ENCODE data around the gene WNK2. TPM values are rescaled to one million over a fixed set of nuclear protein-coding genes. Genes with fewer than 3 reads are reported as not detected.
A peak's percentile ranks its signal among the peaks of the same experiment; 100 is the strongest.

Gene WNK2
- total RNA-seq, 2 experiments from 2014 or later, result not detected

GRCh38 chr9:93235300-93235960 lies 51.5 kb downstream of the WNK2 start:
- POLR2A ChIA-PET, result no interaction called here
- H3K4me1 Mint-ChIP-seq, result peaks cover 21% of the 10 kb centered on the region
- H3K4me3 Mint-ChIP-seq, result no peak overlapping the region
- H3K27me3 Mint-ChIP-seq, result peaks cover 3% of the 10 kb centered on the region
- DNase-seq, result no peak
- no peak overlapping the region for H3K27ac Mint-ChIP-seq
- CTCF ChIA-PET, result no interaction called here
- H3K36me3 Mint-ChIP-seq (ENCODE audit: low read depth), result no peaks in the 10 kb centered on the region
- peaks cover 5% of the 10 kb centered on the region for H3K9me3 Mint-ChIP-seq

DNA sequence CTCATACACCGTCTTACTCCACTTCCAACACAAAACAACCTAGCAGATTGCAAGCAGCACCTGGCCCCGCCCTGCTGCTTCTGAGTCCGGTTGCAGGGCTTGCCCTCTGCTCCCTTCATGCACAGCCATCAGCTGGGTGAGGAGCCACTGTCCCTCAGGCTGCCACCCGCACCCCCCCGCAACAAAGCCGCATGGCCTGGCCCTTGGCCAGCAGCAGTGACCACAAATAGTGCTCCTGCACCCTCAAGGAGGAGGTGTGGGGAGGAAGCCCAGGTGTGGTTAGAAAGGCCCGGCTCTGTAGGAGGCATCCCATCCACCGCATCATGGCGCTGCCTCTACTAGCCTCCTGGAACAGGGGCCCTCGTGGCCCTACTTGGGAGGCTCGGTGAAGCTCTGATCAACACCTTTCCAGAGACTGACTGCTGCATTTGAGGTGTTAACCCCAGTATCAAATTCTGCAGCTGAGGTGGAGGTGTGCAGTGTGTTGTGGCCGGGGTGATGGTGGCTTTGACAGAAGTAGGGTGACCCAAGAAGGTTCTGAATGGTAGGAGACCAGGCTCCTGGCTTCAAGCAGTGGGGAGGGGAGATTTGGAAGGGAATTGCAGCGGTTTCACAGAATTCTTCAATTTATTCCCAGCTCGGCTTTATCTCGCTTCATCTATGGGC lies 52.7 kb downstream of the WNK2 start:
- Mint-ChIP-seq H3K4me1 (peaks cover 18% of the 10 kb centered on the region), H3K36me3 (ENCODE audit: low read depth) (no peaks in the 10 kb centered on the region), H3K27me3 (no peaks in the 10 kb centered on the region), H3K27ac (no peak overlapping the region), H3K4me3 (no peak overlapping the region), H3K9me3 (peaks cover 5% of the 10 kb centered on the region)
- ChIA-PET CTCF (no interaction called here), POLR2A (no interaction called here)
- no peak for DNase-seq

- ChIA-PET CTCF (interaction anchor here (0.6 kb wide), 1 partner anchor 53 kb away, joined by 4 read pairs; no protein-coding TSS in a partner anchor), POLR2A (no interaction called here)
- no peaks in the 10 kb centered on the region for H3K36me3 Mint-ChIP-seq (ENCODE audit: low read depth)
- no peak overlapping the region for H3K4me3 Mint-ChIP-seq
- no peaks in the 10 kb centered on the region for H3K27me3 Mint-ChIP-seq
- H3K9me3 Mint-ChIP-seq, result peaks cover 5% of the 10 kb centered on the region
- H3K27ac Mint-ChIP-seq, result no peak overlapping the region
- H3K4me1 Mint-ChIP-seq, result peaks cover 18% of the 10 kb centered on the region
- DNase-seq, result peak; percentile 47
Measured at GRCh38 chr9:93237540-93237939, 53.6 kb downstream of the WNK2 start.

DNA sequence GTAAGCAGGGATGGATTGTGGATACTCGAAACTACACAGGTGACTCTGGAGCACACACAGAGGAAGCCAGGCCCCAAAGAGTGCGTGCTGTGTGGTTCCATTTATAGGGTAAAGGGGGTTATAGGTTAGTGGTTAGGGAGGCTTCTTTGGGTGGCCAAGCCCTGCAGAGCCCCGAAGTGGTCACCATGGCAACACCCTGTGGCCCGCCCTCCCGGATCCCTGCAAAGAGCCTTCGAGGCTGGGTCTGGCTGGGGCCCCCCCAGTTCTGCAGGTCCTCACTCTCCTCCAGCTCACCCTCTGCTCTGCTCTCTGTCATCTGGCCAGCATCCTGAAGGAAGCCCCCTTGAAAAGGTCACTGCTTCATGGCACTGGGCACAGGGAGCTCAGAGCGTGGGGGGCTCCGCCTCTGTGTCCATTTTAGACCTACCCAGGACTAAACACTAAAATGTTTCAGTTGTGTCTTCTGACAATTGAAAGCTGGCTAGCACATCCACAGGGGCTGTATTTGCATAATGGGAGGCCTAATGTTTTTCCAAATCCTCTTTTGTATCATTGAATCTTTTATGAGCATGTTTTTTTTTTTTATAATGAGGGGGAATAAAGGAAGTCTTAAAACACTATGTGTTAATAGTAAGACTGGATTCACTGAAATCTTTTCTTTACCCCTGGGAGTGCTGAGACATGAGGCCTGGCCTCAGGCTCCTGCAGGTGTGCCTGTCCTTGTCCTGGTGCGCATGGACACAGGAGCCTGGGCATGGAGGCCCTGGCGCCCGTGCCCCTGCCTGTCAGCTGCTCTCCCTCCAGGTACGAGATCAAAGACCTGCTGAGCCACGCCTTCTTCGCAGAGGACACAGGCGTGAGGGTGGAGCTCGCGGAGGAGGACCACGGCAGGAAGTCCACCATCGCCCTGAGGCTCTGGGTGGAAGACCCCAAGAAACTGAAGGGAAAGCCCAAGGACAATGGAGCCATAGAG lies 55.3 kb downstream of the WNK2 start:
- Mint-ChIP-seq H3K36me3 (ENCODE audit: low read depth) (no peaks in the 10 kb centered on the region), H3K4me1 (peaks cover 18% of the 10 kb centered on the region), H3K27ac (no peak overlapping the region), H3K9me3 (peaks cover 5% of the 10 kb centered on the region), H3K27me3 (no peaks in the 10 kb centered on the region), H3K4me3 (no peak overlapping the region)
- ChIA-PET CTCF (no interaction called here), POLR2A (no interaction called here)
- no peak for DNase-seq

- POLR2A ChIA-PET, result no interaction called here
- H3K27me3 Mint-ChIP-seq, result no peaks in the 10 kb centered on the region
Measured at GRCh38 chr9:93240891-93241334, 57.0 kb downstream of the WNK2 start.

GRCh38 chr9:93243112-93243511 lies 59.2 kb downstream of the WNK2 start:
- H3K4me1 Mint-ChIP-seq, result peaks cover 4% of the 10 kb centered on the region
- ChIA-PET CTCF (interaction anchor here (0.7 to 1.1 kb wide), 2 partner anchors 12 to 303 kb away, joined by 3 read pairs; no protein-coding TSS in a partner anchor), POLR2A (no interaction called here)
- H3K9me3 Mint-ChIP-seq, result no peaks in the 10 kb centered on the region
- H3K36me3 Mint-ChIP-seq (ENCODE audit: low read depth), result no peaks in the 10 kb centered on the region
- no peak overlapping the region for H3K4me3 Mint-ChIP-seq
- H3K27me3 Mint-ChIP-seq, result no peaks in the 10 kb centered on the region
- DNase-seq, result no peak
- H3K27ac Mint-ChIP-seq, result no peak overlapping the region

More at GRCh38 chr9:93240891-93241334, 57.0 kb downstream of the WNK2 start:
- Mint-ChIP-seq H3K36me3 (ENCODE audit: low read depth) (no peaks in the 10 kb centered on the region), H3K4me3 (no peak overlapping the region), H3K27ac (no peak overlapping the region), H3K4me1 (peaks cover 18% of the 10 kb centered on the region), H3K9me3 (peaks cover 5% of the 10 kb centered on the region)
- CTCF ChIA-PET, result no interaction called here
- DNase-seq, result no peak

- POLR2A ChIA-PET, result no interaction called here
- no peaks in the 10 kb centered on the region for H3K27me3 Mint-ChIP-seq
- DNase-seq, result no peak
Measured at GRCh38 chr9:93244101-93244500, 60.2 kb downstream of the WNK2 start.

GRCh38 chr9:93244510-93245436 lies 60.8 kb downstream of the WNK2 start:
- Mint-ChIP-seq H3K27me3 (no peaks in the 10 kb centered on the region), H3K4me3 (no peak overlapping the region), H3K4me1 (no peaks in the 10 kb centered on the region), H3K36me3 (ENCODE audit: low read depth) (no peaks in the 10 kb centered on the region), H3K27ac (no peak overlapping the region), H3K9me3 (no peaks in the 10 kb centered on the region)
- CTCF ChIA-PET, result interaction anchor here (1.1 kb wide), 1 partner anchor 9 kb away, joined by 3 read pairs; no protein-coding TSS in a partner anchor
- DNase-seq, result no peak
- POLR2A ChIA-PET, result no interaction called here

More at GRCh38 chr9:93244101-93244500, 60.2 kb downstream of the WNK2 start:
- Mint-ChIP-seq H3K4me1 (peaks cover 3% of the 10 kb centered on the region), H3K4me3 (no peak overlapping the region), H3K36me3 (ENCODE audit: low read depth) (no peaks in the 10 kb centered on the region), H3K27ac (no peak overlapping the region), H3K9me3 (no peaks in the 10 kb centered on the region)
- CTCF ChIA-PET, result interaction anchor here (0.7 to 1.1 kb wide), 3 partner anchors 10 to 304 kb away, joined by 3 read pairs; no protein-coding TSS in a partner anchor

DNA sequence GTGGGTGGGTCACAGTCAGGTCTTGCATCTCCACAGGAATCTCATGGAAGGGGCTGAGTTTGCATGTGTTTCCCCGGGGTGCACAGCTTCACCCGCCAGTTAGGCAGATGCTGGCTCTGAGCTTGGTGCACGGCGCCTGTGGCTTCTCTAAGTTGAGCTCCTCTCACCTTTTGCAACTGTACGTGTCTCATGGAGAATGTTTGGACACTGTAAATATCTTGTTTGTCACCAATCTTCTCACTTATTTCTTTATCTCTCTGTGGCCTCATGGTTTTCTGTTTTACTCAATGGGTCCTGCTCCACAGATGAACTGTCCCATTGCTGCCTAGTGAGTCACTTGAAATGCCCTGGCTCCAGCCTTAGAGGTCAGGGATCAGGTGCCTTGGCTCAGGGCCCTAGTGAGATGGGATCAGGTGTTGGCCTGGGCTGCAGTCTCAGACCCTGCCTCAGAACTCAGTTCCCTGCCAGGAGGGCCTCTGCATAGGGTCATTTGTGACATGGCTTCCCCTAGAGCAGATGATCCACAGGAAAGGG lies 61.6 kb downstream of the WNK2 start:
- ChIA-PET CTCF (no interaction called here), POLR2A (no interaction called here)
- Mint-ChIP-seq H3K4me1 (no peaks in the 10 kb centered on the region), H3K27me3 (no peaks in the 10 kb centered on the region), H3K4me3 (no peak overlapping the region), H3K9me3 (no peaks in the 10 kb centered on the region), H3K27ac (no peak overlapping the region), H3K36me3 (ENCODE audit: low read depth) (no peaks in the 10 kb centered on the region)
- no peak for DNase-seq

DNA sequence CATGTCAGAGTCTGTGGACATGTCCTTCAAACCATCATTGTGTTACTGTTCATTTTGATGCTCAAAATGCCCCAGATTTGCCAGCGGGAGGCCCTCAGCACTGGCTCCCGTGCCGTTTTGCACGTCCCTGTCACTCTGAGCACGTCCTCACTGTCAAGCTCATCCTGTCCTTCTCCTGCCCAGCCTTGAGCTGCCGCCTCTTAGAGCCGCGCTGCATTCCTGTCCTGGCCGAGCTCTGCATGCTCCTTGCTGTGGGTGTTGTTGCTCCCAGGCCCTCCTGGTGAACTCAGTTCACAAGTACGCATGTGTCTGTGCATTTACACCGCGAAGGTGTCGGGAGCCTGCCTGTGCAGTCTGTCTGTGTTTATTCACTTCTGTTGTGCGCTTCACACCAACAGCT lies 62.2 kb downstream of the WNK2 start:
- no peaks in the 10 kb centered on the region for H3K27me3 Mint-ChIP-seq
- H3K36me3 Mint-ChIP-seq (ENCODE audit: low read depth), result no peaks in the 10 kb centered on the region
- no peaks in the 10 kb centered on the region for H3K9me3 Mint-ChIP-seq
- no peaks in the 10 kb centered on the region for H3K4me1 Mint-ChIP-seq
- ChIA-PET POLR2A (no interaction called here), CTCF (no interaction called here)
- no peak overlapping the region for H3K27ac Mint-ChIP-seq
- H3K4me3 Mint-ChIP-seq, result no peak overlapping the region
- no peak for DNase-seq

DNA sequence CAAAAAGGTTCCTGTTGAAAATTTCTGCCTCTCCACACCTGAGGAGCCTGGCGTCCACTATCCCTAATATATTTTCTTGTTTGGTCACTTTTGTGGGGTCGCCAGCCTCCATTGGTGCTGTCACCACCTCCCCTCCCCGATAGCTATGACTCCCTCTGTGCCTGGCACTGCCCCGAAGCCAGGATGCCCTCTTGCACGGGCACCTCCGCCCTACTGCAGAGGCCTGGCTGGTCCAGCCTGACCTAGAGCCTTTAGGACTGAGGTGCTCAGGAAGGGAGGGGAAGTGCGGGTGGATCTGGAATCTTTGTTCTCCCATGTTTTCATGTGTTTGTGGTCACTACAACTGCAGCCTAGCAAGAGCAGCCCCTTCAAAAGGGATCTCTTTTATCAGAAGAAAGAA lies 62.6 kb downstream of the WNK2 start:
- Mint-ChIP-seq H3K9me3 (no peaks in the 10 kb centered on the region), H3K27me3 (no peaks in the 10 kb centered on the region), H3K36me3 (ENCODE audit: low read depth) (no peaks in the 10 kb centered on the region), H3K4me1 (no peaks in the 10 kb centered on the region), H3K4me3 (no peak overlapping the region), H3K27ac (no peak overlapping the region)
- ChIA-PET CTCF (no interaction called here), POLR2A (interaction anchor here (0.5 kb wide), 1 partner anchor 525 kb away, joined by 4 read pairs; no protein-coding TSS in a partner anchor)
- DNase-seq, result no peak
